GM19238 (cell line): Measurements from ENCODE around the gene TNFSF15.

Experiments
- DNase-seq: peaks from one replicate; pipeline ENCODE4 v3.0.0; 2011; ENCODE audit warnings: low spot score; ENCODE audit not compliant: insufficient read length

TNFSF15 gene

DNA sequence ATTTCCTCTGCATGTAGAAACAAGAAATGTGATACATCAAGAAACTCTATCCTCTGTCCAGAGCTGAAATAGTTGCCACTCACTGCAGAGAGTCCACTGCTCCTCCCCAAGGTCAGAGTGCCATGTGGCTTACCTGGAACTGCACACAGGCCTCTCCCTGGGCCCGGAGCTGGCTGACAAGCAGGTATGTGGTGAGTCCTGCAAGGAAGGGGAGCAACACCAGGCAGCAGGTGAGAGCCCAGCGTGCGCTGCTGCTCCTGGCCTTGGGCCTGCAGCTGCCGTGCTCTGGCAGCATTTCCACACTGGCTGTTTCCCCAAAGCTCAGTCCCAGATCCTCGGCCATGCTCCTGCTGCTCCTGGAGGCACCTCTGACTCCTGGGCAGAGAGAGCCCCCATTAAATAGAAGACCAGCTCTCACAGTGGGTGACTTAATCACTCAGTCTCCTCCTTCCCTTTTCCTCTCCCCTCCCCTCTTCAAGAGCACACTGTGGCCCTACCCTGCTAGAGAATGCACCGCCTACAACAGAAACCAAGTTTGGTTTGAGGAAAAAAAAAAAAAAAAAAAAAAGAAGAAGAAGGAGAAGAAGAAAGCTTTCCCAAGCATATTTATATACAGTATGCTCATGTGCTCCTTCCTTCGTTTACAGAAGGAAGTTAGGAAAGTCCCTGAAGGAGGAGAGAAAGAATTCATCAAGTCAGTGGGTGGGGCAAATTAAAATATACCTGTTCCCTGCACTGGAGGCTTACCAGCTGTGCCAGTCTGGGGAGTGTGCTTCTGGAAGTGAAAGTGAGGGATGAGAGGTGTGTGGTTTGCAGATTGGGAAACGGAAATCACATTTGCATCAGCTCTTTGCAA is at the start of gene TNFSF15:
Gene TNFSF15 (minus strand): TSS at position 370 of the 856 bp plus-strand sequence. CDS start 27 bp downstream, at position 343.
- peak; percentile 30 for DNase-seq

DNA sequence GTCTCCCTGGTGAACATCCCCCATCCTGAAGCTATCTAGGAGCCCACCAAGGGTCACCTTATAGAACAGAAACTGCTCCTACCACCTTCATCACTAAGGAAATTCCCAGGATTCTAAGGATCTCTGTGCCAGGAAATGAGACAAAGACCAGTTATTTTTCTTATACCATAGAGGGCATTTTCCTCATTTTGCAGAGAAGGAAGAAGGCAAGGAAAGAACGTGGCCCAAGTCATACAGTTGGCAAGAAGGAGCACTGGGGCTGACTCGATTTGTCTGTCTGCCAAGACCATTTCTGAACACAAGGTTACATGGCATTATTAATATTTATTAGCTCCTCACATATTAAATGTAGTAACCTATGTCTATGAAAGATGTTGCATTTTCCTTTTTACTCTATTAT is 49.6 kb upstream of the TNFSF15 start:
- DNase-seq = no peak

- DNase-seq = no peak
Observed at GRCh38 chr9:114854736-114855355, 49.0 kb upstream of the TNFSF15 start.

DNA sequence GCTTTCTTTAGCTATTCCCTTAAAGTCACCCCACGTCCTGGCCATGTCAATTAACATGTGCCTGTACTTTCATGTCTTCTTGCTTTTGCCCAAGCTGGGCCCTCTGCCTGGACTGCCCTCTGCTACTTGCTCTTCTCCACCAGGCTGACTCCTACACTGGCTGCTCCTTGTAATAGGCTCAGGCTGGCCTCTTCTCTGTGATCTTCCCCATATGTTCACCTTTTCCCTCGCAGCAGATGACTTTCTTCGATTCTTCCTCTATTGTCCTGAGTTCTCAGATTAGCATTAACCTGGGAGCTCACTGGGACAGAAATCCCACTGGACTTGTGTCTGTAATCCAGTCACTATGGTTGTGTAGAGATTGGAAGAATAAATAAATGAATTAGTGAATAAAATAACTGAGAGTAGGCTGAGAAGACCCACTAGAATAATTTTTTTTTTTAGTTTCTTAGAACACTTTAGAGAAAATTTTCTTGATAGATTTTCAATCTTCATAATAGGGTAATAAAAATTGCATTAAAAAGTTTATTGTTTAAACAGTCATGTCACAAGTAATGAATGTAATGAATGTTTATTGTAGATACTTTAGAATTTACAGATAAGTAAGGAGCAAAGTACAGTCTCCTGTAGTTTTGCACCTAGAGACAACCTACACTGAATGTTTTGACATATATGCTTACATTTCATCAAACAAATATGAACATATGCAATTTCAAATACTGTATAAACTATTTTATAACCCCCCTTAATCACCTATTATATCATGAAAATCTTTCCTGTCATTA is 47.4 kb upstream of the TNFSF15 start:
- no peak for DNase-seq

DNA sequence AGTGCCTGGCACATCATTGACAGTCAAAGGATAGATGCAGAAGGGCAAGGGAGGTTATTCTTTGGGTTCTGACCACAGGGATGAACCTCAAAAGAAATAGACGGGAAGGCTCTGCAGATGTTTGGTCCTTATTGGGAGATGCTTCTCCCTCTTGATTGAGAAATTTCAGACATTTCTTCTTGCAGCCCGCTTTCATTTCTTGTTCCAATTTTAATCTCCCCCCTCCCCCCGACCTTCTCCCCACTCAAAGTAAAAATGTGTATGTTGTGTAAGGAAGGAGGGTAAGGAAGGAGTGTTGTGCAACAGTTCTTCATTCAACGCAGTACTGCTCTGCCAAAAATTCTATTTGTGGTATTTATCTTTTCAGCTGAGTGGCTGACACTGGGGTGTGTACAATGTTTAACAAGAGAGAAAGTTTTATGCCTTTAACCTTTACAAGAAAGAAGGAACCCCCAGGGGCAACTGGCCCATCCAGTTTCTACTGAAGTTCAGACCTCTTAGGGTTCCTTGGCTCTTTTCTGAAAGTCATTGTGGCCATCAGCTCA is 46.3 kb upstream of the TNFSF15 start:
- DNase-seq = no peak

- no peak for DNase-seq
Observed at GRCh38 chr9:114851306-114851705, 45.5 kb upstream of the TNFSF15 start.

DNA sequence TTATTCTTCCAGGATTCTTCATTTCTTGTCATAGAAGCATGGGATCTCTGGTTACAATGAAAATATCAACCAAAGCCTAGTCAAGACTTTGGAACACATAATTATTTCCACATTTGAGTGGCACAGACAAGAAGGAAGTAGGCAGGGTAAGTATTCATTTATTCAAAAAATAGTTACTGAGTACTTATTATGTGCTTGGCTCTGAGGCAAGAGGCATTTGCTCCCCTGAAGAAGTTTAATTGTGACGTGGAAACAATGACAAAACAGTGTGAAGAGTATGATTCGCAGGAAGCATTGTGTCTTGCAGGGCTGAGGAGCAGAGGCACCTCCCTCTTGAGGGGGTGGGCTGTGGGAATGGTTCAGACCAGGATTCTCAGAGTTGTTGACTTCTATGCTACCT is 45.0 kb upstream of the TNFSF15 start:
- no peak for DNase-seq

DNA sequence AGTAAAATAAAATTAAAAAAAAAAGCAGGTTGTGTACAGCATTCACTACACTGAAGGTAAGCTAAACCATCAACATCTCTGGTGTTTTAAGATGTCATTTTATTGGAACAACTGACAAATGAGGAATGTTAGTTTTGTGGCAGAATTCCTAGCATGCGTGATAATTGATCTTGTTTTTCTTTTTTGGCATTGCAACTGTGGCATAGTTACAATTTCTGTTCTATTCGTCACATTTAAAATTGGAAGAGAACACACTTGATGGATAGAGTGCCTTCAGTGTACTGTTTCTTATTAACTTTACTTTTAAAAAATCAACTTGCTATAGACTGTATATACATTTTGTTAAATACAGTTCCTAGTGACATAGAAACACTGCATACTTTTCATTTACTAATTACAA is 43.6 kb upstream of the TNFSF15 start:
- no peak for DNase-seq

DNA sequence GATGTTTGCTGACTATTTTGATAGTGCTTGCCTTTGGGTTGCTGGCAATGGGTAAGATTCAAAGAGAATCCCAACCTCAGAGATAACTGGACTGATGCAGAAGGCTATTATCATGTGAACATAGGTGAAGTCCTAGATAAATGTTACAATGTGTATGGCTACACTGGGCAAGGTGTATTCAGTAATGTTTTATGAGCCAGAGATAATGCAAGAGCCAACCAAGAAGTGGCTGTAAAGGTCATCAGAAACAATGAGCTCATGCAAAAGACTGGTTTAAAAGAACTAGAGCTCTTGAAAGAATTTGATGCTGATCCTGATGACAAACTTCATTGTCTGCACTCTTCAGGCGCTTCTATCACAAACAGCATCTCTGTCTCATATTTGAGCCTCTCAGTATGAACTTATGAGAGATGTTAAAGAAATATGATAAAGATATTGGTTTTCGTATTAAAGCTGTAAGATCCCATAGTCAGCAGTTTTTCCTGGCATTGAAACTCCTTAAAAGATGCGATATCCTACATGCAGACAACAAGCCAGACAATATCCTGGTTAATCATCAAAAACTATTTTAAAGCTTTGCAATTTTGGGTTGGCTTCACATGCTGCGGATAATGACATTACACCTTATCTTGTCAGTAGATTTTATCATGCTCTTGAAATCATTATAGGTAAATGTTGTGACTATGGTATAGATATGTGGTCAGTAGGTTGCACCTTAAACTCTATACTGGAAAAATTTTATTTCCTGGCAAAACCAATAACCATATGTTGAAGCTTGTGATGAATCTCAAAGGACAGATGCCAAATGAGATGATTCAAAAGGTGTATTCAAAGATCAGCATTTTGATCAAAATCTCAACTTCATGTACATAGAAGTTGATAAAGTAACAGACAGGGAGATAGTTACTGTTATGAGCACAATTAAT is 41.9 kb upstream of the TNFSF15 start:
- no peak for DNase-seq

DNA sequence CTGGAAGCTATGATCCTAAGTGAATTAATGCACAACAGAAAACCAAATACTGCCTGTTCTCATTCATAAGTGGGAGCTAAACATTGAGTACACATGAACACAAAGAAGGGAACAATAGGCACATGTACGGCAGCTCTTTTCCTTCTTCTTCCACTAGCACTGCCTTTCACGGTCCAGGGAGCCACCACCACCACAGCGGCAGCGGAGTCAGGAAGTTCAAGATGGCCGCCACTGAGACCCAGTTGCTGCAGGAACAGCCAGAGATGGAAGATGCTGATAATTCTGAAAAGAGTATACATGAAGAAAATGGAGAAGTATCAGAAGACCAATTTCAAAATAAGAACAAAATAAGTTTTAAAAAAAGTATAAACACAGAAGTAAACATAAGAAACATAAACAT is 39.5 kb upstream of the TNFSF15 start:
- no peak for DNase-seq

DNA sequence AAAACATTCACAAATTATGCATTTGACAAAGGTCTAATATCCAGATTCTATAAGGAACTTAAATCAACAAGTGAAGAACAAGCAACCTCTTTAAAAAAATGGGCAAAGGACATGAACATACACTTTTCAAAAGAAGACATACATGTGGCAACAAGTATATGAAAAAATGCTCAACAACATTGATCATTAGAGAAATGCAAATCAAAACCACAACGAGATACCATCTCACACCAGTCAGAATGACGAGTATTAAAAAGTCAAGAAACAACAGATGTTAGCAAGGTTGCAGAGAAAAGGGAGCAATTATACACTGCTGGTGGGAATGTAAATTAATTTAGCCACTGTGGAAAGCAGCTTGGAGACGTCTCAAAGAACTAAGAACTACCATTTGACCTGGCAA is 38.9 kb upstream of the TNFSF15 start:
- no peak for DNase-seq

DNA sequence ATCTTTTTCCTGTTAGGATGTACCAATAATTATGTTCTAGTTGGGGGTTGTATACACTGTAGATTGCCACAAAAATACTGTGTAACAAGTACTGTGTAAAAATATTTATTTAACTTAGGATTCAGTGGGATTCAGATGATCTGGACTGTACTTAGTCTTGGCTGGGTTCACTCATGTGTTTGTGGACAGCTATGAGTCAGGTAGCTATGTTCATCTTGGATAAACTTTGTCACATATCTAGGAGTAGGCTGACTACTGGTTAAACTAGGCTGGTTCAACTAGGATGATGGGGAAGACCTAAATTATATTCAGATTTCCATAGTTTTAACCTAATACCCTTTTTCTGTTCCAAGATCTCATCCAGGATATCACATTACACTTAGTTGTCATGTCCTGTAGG is 32.1 kb upstream of the TNFSF15 start:
- DNase-seq = no peak

DNA sequence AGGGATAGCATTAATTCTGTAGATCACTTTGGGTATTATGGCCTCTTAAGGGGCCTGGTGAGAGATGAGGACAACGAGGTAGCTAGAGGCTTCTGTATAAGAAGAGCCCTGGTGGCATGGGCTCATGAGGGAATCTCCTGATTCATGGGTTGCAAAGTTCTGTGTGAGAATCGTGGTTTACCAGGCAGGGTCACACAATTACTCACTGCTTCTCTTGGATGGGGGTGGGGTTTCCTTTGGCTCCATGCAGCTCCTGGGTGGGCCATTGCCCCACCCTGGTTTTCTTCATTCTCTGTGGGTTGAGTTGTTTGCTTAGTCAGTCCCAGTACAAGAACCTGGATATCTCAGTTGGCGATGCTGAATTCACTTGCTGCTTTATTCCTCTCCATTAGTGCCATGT is 30.9 kb upstream of the TNFSF15 start:
- DNase-seq = no peak

- DNase-seq = no peak
Observed at GRCh38 chr9:114834386-114834785, 28.5 kb upstream of the TNFSF15 start.

GRCh38 chr9:114830546-114830945 is 24.7 kb upstream of the TNFSF15 start:
- DNase-seq = no peak

DNA sequence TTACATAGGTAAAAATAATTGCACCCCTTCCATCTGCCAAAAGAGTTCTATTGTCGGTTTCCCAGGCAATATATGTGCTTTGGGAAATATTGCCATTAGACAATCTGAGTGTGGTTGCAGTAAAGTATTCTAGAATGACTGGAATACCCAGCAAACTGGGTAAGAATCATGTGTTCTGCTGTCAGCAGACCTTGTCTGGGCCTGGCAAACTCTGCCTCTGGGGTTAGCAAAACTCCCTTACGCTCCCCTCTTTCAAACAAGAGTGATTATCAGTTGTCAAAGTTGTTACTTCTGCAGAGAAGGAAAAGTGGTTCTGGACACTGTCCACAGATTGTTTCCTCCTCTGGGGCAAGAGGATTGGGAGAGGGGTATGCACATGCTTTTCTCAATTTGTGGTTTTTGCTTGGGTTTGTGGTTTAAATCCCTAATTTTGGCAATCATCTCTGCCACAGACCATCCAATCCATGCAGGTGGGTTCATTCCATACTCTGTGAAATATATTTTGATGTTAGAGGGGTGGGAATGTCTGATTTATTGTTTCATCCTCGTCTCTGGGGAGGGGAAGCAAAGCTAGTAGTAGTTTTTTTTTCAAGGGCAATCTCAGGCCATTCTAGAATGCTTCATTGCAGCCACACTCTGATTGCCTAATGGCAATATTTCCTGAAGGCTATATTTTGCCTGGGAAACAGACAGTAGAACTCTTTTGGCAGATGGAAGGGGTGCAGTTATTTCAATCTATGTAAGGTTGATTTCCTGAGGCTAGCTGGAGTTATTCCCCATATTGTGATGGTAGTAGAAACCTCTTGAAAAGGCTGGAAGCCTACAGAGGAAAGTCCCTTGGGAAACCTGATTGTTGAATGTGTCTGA is 24.0 kb upstream of the TNFSF15 start:
- DNase-seq = no peak

GRCh38 chr9:114828303-114828650 is 22.4 kb upstream of the TNFSF15 start:
- no peak for DNase-seq

- no peak for DNase-seq
Observed at GRCh38 chr9:114827641-114828302, 21.9 kb upstream of the TNFSF15 start.

GRCh38 chr9:114826431-114826830 is 20.6 kb upstream of the TNFSF15 start:
- no peak for DNase-seq
